Stomach (tissue), 9 donors: ENCODE results near the gene TSR1. TPM values are rescaled to one million over a fixed set of nuclear protein-coding genes. Genes with fewer than 3 reads are reported as not detected.

ENCODE experiments used
- DNase-seq, 2 donors: peaks; one replicate each; pipeline versions ENCODE4 v3.0.0 to v3.0.0-alpha.2; 2013 to 2019
- H3K27ac ChIP-seq, 5 donors: fragments of 200-600 bp in 4 of 5; sonication (generic) in 4 of 5; one replicate each; pipeline ENCODE4 v1.5.1; 2013 to 2019; ENCODE audit warnings: mild to moderate bottlenecking in 1 of 5, moderate library complexity in 1 of 5
- H3K27me3 ChIP-seq, 3 donors: fragments of 200-600 bp; sonication (generic); one replicate each; pipeline ENCODE4 v1.5.1; 2017 to 2019; ENCODE audit warnings: mixed run types in 1 of 3
- H3K36me3 ChIP-seq, 4 donors: fragments of 200-600 bp; sonication (generic); 1 replicate in 3 of 4; 2 replicates in 1 of 4; pipeline ENCODE4 v1.5.1; 2016 to 2019
- H3K4me1 ChIP-seq, 4 donors: fragments of 200-600 bp; sonication (generic); one replicate each; pipeline ENCODE4 v1.5.1; 2016 to 2019
- H3K4me3 ChIP-seq, 4 donors: fragments of 200-600 bp; sonication (generic) in 3 of 4; one replicate each; pipeline ENCODE4 v1.5.1; 2016 to 2019; ENCODE audit warnings: mild to moderate bottlenecking in 1 of 4
- H3K9me3 ChIP-seq, 4 donors: fragments of 200-600 bp; sonication (generic); one replicate each; pipeline ENCODE4 v1.5.1; 2016 to 2019
- CTCF ChIP-seq, 7 experiments: fragments of 450-650 bp in 4 of 7; fragments of 200-600 bp in 3 of 7; sonication (generic) in 3 of 7; IDR thresholded peaks; one replicate each; pipeline ENCODE4 v1.5.1; 2016 to 2019; ENCODE audit warnings: antibody characterized with exemption in 7 of 7, control low read depth in 2 of 7, mild to moderate bottlenecking in 1 of 7
- EP300 ChIP-seq: sonication (generic); formaldehyde crosslinking; IDR thresholded peaks from one replicate; pipeline ENCODE4 v1.6.1; 2017; ENCODE audit warnings: antibody characterized with exemption
- POLR2A ChIP-seq, 4 donors: fragments of 450-650 bp; IDR thresholded peaks; one replicate each; pipeline ENCODE4 v1.6.1; 2016; ENCODE audit warnings: antibody characterized with exemption in 4 of 4, control low read depth in 2 of 4, mild to moderate bottlenecking in 1 of 4, moderate library complexity in 1 of 4
- POLR2AphosphoS5 ChIP-seq, 3 donors: sonication (generic); formaldehyde crosslinking; IDR thresholded peaks; one replicate each; pipeline ENCODE4 v1.6.1; 2016; ENCODE audit warnings: antibody characterized with exemption in 3 of 3
- WGBS, 5 donors: extraction: QIAGEN DNeasy Blood & Tissue Kit in 3 of 5; methylation state at CpG; one replicate each; pipeline versions ENCODE4 v1.1.5 to v1.1.7; 2013 to 2018; 5-methylcytosine and 5-hydroxymethylcytosine counted together
- intact Hi-C: fragments of 100-400 bp; cut with DNase I; formaldehyde crosslinking; loops from one replicate; pipeline ENCODE4 v1.15.1; 2023; ENCODE audit warnings: low total_unique reads
- polyA plus RNA-seq, 3 donors: library from polyadenylated mRNA; stranded (reverse); fragments of 200-250 nt; gene quantifications; one replicate each; pipeline ENCODE4 v1.2.3, GENCODE V29; 2013
- total RNA-seq, 5 donors: library from RNA; depleted of rRNA; stranded (reverse); fragments of >200 nt; gene quantifications; one replicate each; pipeline versions ENCODE4 v1.1.0 to v1.2.3, GENCODE V29; 2014 to 2016
- donor health status: healthy with polysubstance abuse.
- donor health status: Bipolar disorder and iron deficiency.
- donor health status: healthy.

The TSR1 gene
- total and polyA plus RNA-seq, 8 donors = 12.2 to 67.0 (median 22.9) TPM

- intact Hi-C loops = loop anchor here (5.0 kb wide), 1 partner anchor 38 kb away; no protein-coding TSS in a partner anchor
- TF ChIP-seq CTCF (IDR thresholded peaks at IDR 0.05) (no peak), POLR2A (IDR thresholded peaks at IDR 0.05) (no peak), EP300 (no peak)
- Histone ChIP-seq H3K4me3 (no peak overlapping the region), H3K36me3 (peaks cover 26 to 75% (median 72%) of the 10 kb centered on the region in 4 donors), H3K27ac (peak overlapping the region in 1 of 5 donors; percentile 29), H3K4me1 (peaks cover 5 to 24% (median 17%) of the 10 kb centered on the region in 4 donors), H3K27me3 (no peaks in the 10 kb centered on the region), H3K9me3 (no peaks in the 10 kb centered on the region)
- no peak for DNase-seq
- 83 to 86% (median 85%) methylated on average over 18 to 25 of the region's 25 CpGs for WGBS, 5 donors
Observed at GRCh38 chr17:2379489-2380225, 43.4 kb upstream of the TSR1 start.

- no peak for TF ChIP-seq CTCF (IDR thresholded peaks at IDR 0.05)
- TF ChIP-seq POLR2AphosphoS5 (IDR thresholded peaks at IDR 0.05) = no peak
- TF ChIP-seq EP300 = no peak
- TF ChIP-seq POLR2A (IDR thresholded peaks at IDR 0.05) = no peak
- Histone ChIP-seq H3K36me3 (peaks cover 26 to 82% (median 78%) of the 10 kb centered on the region in 4 donors), H3K4me1 (peaks cover 5 to 18% (median 14%) of the 10 kb centered on the region in 4 donors), H3K9me3 (no peaks in the 10 kb centered on the region), H3K4me3 (no peak overlapping the region), H3K27ac (no peak overlapping the region), H3K27me3 (no peaks in the 10 kb centered on the region)
- intact Hi-C loops = no loop called here
- no peak for DNase-seq
- 86 to 96% (median 90%) methylated on average over 8 to 11 of the region's 11 CpGs for WGBS, 5 donors
Observed at GRCh38 chr17:2378905-2379304, 42.6 kb upstream of the TSR1 start.

GRCh38 chr17:2377659-2378058 lies 41.4 kb upstream of the TSR1 start:
- H3K9me3 ChIP-seq = no peaks in the 10 kb centered on the region
- WGBS, 5 donors = 87 to 96% (median 93%) methylated on average over 10 of the region's 10 CpGs
- intact Hi-C loops = no loop called here
- no peaks in the 10 kb centered on the region for H3K27me3 ChIP-seq
- no peak for DNase-seq
- no peak overlapping the region for H3K27ac ChIP-seq
- no peak for TF ChIP-seq CTCF (IDR thresholded peaks at IDR 0.05)
- no peak for TF ChIP-seq EP300
- no peak for TF ChIP-seq POLR2AphosphoS5 (IDR thresholded peaks at IDR 0.05)
- no peak for TF ChIP-seq POLR2A (IDR thresholded peaks at IDR 0.05)
- peaks cover 0 to 7% (median 5%) of the 10 kb centered on the region in 4 donors for H3K4me1 ChIP-seq
- H3K4me3 ChIP-seq = no peak overlapping the region
- peaks cover 26 to 92% (median 91%) of the 10 kb centered on the region in 4 donors for H3K36me3 ChIP-seq

- Histone ChIP-seq H3K36me3 (peaks cover 26 to 100% (median 98%) of the 10 kb centered on the region in 4 donors), H3K4me1 (no peaks in the 10 kb centered on the region), H3K4me3 (no peak overlapping the region), H3K27ac (no peak overlapping the region), H3K9me3 (no peaks in the 10 kb centered on the region), H3K27me3 (no peaks in the 10 kb centered on the region)
- WGBS, 5 donors = 88 to 94% (median 93%) methylated on average over 9 to 14 of the region's 14 CpGs
- DNase-seq = no peak
- intact Hi-C loops = no loop called here
- TF ChIP-seq EP300 (no peak), POLR2AphosphoS5 (IDR thresholded peaks at IDR 0.05) (no peak), CTCF (IDR thresholded peaks at IDR 0.05) (no peak)
Observed at GRCh38 chr17:2376107-2376506, 39.9 kb upstream of the TSR1 start.
